Measurements from ENCODE around the gene GABPB1.

GRCh38 chr15:50358845-50359244 is 3.8 kb upstream of the GABPB1 start:
- TF ChIP-seq CTCF (optimal IDR thresholded peaks at IDR 0.05 in 1 of 3, IDR thresholded peaks at IDR 0.05 in 1 of 3, conservative IDR thresholded peaks at IDR 0.05 in 1 of 3; ENCODE audit: extremely low read depth in 1 of 3, insufficient read depth in 2 of 3, low read length in 3 of 3) (peak; percentile 33 to 42 (median 35)), EZH2 (IDR thresholded peaks at IDR 0.05; ENCODE audit: low read length) (no peak)
